ENCODE results near the gene DENND2C.

- TF ChIP-seq CTCF (IDR thresholded peaks at IDR 0.05) (no peak), RAD21 (conservative IDR thresholded peaks at IDR 0.05 in 1 of 2, IDR thresholded peaks at IDR 0.05 in 1 of 2) (no peak), POLR2A (IDR thresholded peaks at IDR 0.05; ENCODE audit: low read length) (no peak), MAX (IDR thresholded peaks at IDR 0.05) (no peak)
These were observed 115.3 kb downstream of the DENND2C start for GRCh38 chr1:114554577-114554976.
